ENCODE results near the gene PXMP2. TPM values are rescaled to one million over a fixed set of nuclear protein-coding genes. Genes with fewer than 3 reads are reported as not detected.
"Not testable (repeated sequence)": the region's sequence is repeated elsewhere in the genome, so short reads cannot be mapped to it uniquely, and the experiment has no call there.

Gene PXMP2
- total RNA-seq, 4 donors from 2014 or later: 22.6 to 91.4 (median 31.9) TPM

- TF ChIP-seq CTCF (IDR thresholded peaks at IDR 0.05): no peak
- no peak for DNase-seq (ENCODE audit: low spot score)
Observed at GRCh38 chr12:132677492-132677891, 9.9 kb upstream of the PXMP2 start.

GRCh38 chr12:132685400-132685799, 2.0 kb upstream of the PXMP2 start:
- TF ChIP-seq CTCF (IDR thresholded peaks at IDR 0.05): no peak
- no peak for DNase-seq (ENCODE audit: low spot score)
- no peak for ATAC-seq (ENCODE audit: low FRiP score)

More at GRCh38 chr12:132677492-132677891, 9.9 kb upstream of the PXMP2 start:
- ATAC-seq (ENCODE audit: low FRiP score): no peak

GRCh38 chr12:132686825-132687210, 569 bp upstream of the PXMP2 start:
- no peak for TF ChIP-seq CTCF (IDR thresholded peaks at IDR 0.05)
- DNase-seq (ENCODE audit: low spot score): no peak
- ATAC-seq (ENCODE audit: low FRiP score): peak; percentile 71

- ATAC-seq (ENCODE audit: low FRiP score): no peak
- TF ChIP-seq CTCF (IDR thresholded peaks at IDR 0.05): no peak
- no peak for DNase-seq (ENCODE audit: low spot score)
Observed at GRCh38 chr12:132689227-132689626, 1.8 kb downstream of the PXMP2 start.

GRCh38 chr12:132690112-132690511, 2.7 kb downstream of the PXMP2 start:
- DNase-seq (ENCODE audit: low spot score) (no peak), ATAC-seq (ENCODE audit: low FRiP score) (no peak)
- TF ChIP-seq CTCF (IDR thresholded peaks at IDR 0.05): no peak

- ATAC-seq (ENCODE audit: low FRiP score); DNase-seq (ENCODE audit: low spot score): not testable (repeated sequence)
Observed at GRCh38 chr12:132692030-132692429, 4.6 kb downstream of the PXMP2 start.

GRCh38 chr12:132694888-132695287, 7.5 kb downstream of the PXMP2 start:
- DNase-seq (ENCODE audit: low spot score); ATAC-seq (ENCODE audit: low FRiP score): not testable (repeated sequence)

- DNase-seq (ENCODE audit: low spot score) (no peak), ATAC-seq (ENCODE audit: low FRiP score) (no peak)
- no peak for TF ChIP-seq CTCF (IDR thresholded peaks at IDR 0.05)
Observed at GRCh38 chr12:132695431-132695830, 8.0 kb downstream of the PXMP2 start.
